Measurements from ENCODE around the gene MBD1.
A peak's percentile ranks its signal among the peaks of the same experiment; 100 is the strongest.
"Not testable (repeated sequence)": the region's sequence is repeated elsewhere in the genome, so short reads cannot be mapped to it uniquely, and the experiment has no call there.

Gene MBD1

GRCh38 chr18:50281295-50281971 is at the start of gene MBD1:
Gene MBD1, minus strand, starts transcription at chr18:50281523. Its CDS starts 1,531 bp downstream, at chr18:50279992.
- peak; percentile 93 to 100 (median 98) for DNase-seq

- no peak for DNase-seq
These were observed 48.9 kb upstream of the MBD1 start for GRCh38 chr18:50330176-50330575.

- DNase-seq: no peak
These were observed 46.7 kb upstream of the MBD1 start for GRCh38 chr18:50327983-50328382.

- no peak for DNase-seq
These were observed 39.4 kb upstream of the MBD1 start for GRCh38 chr18:50320719-50321118.

GRCh38 chr18:50315100-50315871 is 34.0 kb upstream of the MBD1 start:
- no peak for DNase-seq

GRCh38 chr18:50313873-50314460 is 32.6 kb upstream of the MBD1 start:
- no peak for DNase-seq

GRCh38 chr18:50313031-50313607 is 31.8 kb upstream of the MBD1 start:
- DNase-seq: no peak

- DNase-seq: no peak
These were observed 31.1 kb upstream of the MBD1 start for GRCh38 chr18:50312296-50313030.

- DNase-seq: no peak
These were observed 30.3 kb upstream of the MBD1 start for GRCh38 chr18:50311650-50312049.

- DNase-seq: no peak
These were observed 28.8 kb upstream of the MBD1 start for GRCh38 chr18:50310080-50310479.

GRCh38 chr18:50308851-50309250 is 27.5 kb upstream of the MBD1 start:
- DNase-seq: not testable (repeated sequence)

- peak; percentile 82 to 90 (median 88) for DNase-seq
These were observed 26.6 kb upstream of the MBD1 start for GRCh38 chr18:50307738-50308470.

GRCh38 chr18:50307400-50307737 is 26.0 kb upstream of the MBD1 start:
- DNase-seq: no peak

- no peak for DNase-seq
These were observed 25.6 kb upstream of the MBD1 start for GRCh38 chr18:50306944-50307343.

GRCh38 chr18:50301074-50301473 is 19.8 kb upstream of the MBD1 start:
- no peak for DNase-seq

GRCh38 chr18:50299626-50300388 is 18.5 kb upstream of the MBD1 start:
- no peak for DNase-seq

- DNase-seq: peak in 1 of 6 experiments; percentile 6
These were observed 17.3 kb upstream of the MBD1 start for GRCh38 chr18:50298443-50299284.

- peak; percentile 25 to 63 (median 56) for DNase-seq
These were observed 16.5 kb upstream of the MBD1 start for GRCh38 chr18:50297621-50298442.

GRCh38 chr18:50293039-50293438 is 11.7 kb upstream of the MBD1 start:
- DNase-seq: no peak

GRCh38 chr18:50289108-50289443 is 7.8 kb upstream of the MBD1 start:
- no peak for DNase-seq
